NCI-H146 treated with DMSO at 0.1 percent for 48 hours (cell line): Measurements from ENCODE around the gene APOBEC3F.

ENCODE experiments used
- DNase-seq: peaks from one replicate; lab custom pipeline; 2025; ENCODE audit not compliant: unreplicated experiment; lab: John Stamatoyannopoulos, UW

APOBEC3F gene

GRCh38 chr22:39090426-39091064 lies 49.9 kb downstream of the APOBEC3F start:
- DNase-seq: no peak

- DNase-seq: no peak
Measured at GRCh38 chr22:39091126-39092081, 50.7 kb downstream of the APOBEC3F start.

- DNase-seq: no peak
Measured at GRCh38 chr22:39092111-39092862, 51.6 kb downstream of the APOBEC3F start.

GRCh38 chr22:39094717-39095389 lies 54.2 kb downstream of the APOBEC3F start:
- DNase-seq: no peak

GRCh38 chr22:39095971-39096370 lies 55.3 kb downstream of the APOBEC3F start:
- DNase-seq: no peak

- DNase-seq: no peak
Measured at GRCh38 chr22:39097098-39098020, 56.7 kb downstream of the APOBEC3F start, which contains the start of gene APOBEC3H. Gene APOBEC3H, plus strand, starts transcription at chr22:39097244. Its CDS starts 3,035 bp downstream, at chr22:39100279.

GRCh38 chr22:39098026-39098425 lies 57.4 kb downstream of the APOBEC3F start:
- no peak for DNase-seq

- DNase-seq: no peak
Measured at GRCh38 chr22:39098576-39098975, 57.9 kb downstream of the APOBEC3F start.

- no peak for DNase-seq
Measured at GRCh38 chr22:39101226-39101625, 60.6 kb downstream of the APOBEC3F start.

- no peak for DNase-seq
Measured at GRCh38 chr22:39103431-39103830, 62.8 kb downstream of the APOBEC3F start.
